HG03571 (cell line): Measurements from ENCODE around the gene DDX24.

Experiments
- ATAC-seq: cut with Tn5 transposase; IDR thresholded peaks from one replicate; pipeline ENCODE4 v1.9.1; 2021; ENCODE audit not compliant: unreplicated experiment

Gene DDX24

GRCh38 chr14:94114589-94115057, 33.6 kb upstream of the DDX24 start:
- ATAC-seq, result no peak

DNA sequence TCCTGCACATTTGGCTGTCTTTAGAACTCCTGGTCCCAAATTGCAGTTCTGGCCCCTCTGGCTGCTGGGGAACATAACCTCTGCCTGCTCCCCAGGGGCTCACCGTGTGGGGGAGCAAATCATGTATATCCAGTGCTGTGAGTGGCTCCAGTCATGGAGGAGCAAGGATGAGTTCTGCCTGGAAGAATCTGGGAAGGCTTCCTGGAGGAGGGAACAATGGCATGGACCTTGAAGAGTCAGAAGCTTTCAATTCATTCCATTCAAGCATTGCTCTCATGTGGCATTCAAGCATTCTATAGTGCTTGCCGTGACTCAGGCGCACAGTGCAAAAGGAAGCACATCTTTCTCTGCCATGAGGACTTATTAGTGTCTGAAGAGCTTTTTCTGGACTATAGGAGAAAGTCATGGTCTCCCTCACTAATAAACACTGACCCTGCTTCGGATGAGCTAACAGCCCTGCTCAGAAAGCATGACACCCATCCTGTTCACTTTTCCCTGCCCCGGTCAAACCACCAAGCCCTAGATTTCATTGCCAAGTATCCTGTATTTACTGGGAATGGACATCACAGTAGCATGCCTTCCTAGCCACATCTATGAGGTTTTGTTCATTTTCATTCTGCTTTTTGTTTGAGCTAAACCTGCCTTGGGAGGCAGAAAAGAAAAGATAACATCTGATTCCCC, 33.0 kb upstream of the DDX24 start:
- no peak for ATAC-seq

DNA sequence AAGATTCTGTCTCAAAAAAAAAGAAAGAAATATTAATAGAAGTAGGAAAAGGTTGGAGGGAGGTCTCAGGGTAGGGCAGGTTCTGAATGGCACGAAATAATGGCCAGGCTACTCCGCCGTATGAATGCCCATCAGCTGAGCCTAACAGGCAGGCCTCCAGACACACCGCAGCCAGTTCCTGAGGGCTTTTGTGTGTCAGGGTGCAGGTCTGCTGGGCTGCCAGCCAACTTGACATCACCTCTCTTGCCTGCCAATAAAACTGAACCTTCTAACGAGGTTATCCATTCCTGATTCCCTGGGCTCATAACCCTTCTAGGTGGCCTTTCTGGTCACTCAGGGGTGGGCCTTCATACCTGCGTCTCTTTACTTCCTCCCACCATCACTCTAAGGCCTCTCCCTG, 32.5 kb upstream of the DDX24 start:
- ATAC-seq, result no peak

DNA sequence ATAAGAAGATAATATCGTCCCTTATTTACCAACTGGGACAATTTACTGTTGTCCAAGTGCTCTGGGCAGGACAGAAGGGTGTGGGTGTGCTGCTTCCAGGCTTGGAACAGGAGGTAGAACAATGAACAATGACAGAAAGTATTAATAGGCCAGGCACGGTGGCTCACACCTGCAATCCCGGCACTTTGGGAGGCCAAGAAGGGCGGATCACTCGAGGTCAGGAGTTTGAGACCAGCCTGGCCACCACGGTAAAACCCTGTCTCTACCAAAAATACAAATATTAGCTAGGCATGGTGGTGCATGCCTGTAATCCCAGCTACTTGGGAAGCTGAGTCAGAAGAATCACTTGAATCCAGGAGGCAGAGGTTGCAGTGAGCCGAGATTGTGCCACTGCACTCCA, 32.1 kb upstream of the DDX24 start:
- ATAC-seq, result no peak

- no peak for ATAC-seq
Observed at GRCh38 chr14:94112513-94113063, 31.6 kb upstream of the DDX24 start.

- ATAC-seq, result no peak
Observed at GRCh38 chr14:94111276-94112095, 30.5 kb upstream of the DDX24 start.

GRCh38 chr14:94110552-94111181, 29.7 kb upstream of the DDX24 start, which contains the start of gene IFI27:
TSS of gene IFI27 (plus strand) at chr14:94110736.
- no peak for ATAC-seq

GRCh38 chr14:94109915-94110250, 28.9 kb upstream of the DDX24 start:
- ATAC-seq, result no peak

DNA sequence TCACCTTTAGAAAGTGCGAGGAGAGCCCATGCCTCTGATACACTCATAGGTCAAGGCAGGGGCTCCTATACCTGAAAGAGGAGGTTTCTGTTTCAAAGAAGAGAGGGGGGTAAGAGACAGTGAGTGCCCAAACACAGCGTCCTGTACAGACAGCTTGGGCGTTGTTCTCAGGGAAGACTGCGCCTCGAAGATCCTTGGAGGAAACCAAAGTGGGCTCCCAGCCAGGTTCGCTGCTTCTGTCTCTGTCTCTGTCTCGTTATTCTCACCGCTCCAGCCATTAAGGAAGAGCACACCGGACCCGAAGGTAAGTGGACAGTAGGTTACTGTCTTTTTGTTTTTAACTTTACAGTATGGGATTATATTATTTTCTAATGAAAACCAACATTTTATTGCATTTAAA, 23.7 kb upstream of the DDX24 start:
- ATAC-seq, result no peak

- ATAC-seq, result no peak
Observed at GRCh38 chr14:94103554-94104150, 22.6 kb upstream of the DDX24 start.

- no peak for ATAC-seq
Observed at GRCh38 chr14:94102768-94103482, 21.9 kb upstream of the DDX24 start.

GRCh38 chr14:94101748-94102147, 20.7 kb upstream of the DDX24 start:
- no peak for ATAC-seq

GRCh38 chr14:94100847-94101246, 19.8 kb upstream of the DDX24 start:
- no peak for ATAC-seq

DNA sequence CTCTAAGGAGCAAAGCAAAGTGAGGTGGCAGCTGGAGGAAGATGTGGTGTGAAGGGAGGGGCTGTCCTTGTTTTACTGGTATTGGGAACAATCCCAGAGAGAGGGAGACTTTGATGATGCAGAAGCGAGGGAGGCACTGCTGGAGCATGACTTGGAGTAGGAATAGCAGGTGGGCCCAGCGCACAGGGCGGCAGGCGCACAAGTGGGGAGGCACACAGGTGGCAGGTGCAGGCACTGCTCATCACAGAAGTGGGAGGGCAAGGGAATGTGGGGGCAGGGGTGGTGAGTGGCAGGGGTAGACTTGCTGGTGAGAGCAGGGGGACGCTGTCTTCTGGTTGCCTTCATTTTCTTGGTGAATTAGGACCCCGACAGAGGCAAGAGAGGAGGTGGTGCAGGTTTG, 18.0 kb upstream of the DDX24 start:
- no peak for ATAC-seq

- no peak for ATAC-seq
Observed at GRCh38 chr14:94098326-94098992, 17.5 kb upstream of the DDX24 start.

GRCh38 chr14:94097091-94097490, 16.1 kb upstream of the DDX24 start:
- ATAC-seq, result no peak

GRCh38 chr14:94093418-94093817, 12.4 kb upstream of the DDX24 start:
- ATAC-seq, result no peak

DNA sequence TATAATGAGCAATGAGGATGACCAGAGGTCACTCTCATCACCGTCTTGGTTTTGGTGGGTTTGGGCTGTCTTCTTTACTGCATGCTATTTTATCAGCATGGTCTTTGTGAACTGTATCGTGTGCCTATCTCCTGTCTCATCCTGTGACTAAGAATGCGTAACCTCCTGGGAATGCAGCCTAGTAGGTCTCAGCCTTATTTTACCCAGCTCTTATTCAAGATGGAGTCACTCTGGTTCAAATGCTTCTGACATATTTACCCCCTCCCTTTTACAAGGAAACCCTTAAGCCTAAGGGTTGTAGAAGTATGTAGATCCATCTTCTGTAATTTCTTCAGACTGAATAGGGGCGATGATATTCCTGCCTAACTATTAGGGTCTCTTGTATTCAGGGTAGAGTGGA, 8.5 kb upstream of the DDX24 start:
- ATAC-seq, result no peak

DNA sequence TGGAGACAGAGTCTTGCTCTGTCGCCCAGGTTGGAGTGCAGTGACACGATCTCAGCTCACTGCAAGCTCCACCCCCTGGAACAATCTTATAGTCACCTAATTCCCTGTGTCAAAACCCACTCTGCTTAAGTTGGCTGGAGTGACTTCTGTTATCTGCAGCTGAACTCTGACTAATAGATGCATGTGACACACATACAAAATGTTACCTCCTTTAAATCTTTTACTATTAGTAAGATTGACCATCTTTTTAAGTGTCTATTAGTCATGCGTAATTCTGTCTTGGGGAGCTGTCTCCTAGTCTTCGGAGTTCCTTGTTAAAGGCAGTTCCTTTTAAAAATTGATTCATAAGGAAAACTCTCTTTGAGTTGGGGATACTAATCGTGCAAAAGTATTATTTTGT, 7.5 kb upstream of the DDX24 start:
- ATAC-seq, result no peak

DNA sequence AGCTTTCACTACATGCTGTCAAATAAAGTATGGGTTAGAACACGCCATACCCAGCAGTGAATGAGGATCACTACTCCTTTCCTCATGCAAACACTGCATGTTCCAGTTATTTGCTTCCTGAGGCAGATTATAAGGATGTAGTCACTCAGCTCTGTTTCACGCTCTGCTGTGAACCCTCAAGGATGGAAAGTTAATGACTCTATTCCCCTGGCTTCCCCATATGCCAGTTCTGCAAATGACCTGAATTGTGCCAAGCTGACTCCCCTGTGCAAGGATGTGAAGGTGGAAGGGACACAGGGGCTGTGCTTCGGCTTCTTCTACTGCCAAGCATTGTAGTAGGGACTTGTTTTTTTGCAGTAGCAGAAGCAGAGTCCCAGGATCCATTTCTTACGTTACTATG, 6.9 kb upstream of the DDX24 start:
- no peak for ATAC-seq
